B cell (primary cell): ENCODE results near the gene MED31.

Source experiments
- EZH2 ChIP-seq: IDR thresholded peaks from 2 replicates; pipeline ENCODE4 v1.6.1; 2012; ENCODE audit warnings: borderline replicate concordance, low read depth, mild to moderate bottlenecking, moderate library complexity, low read length; ENCODE audit not compliant: insufficient read depth, poor library complexity, severe bottlenecking
- TF ChIP-seq, protein P1 (sequence below): fragments of 200-600 bp; IDR thresholded peaks from one replicate; pipeline ENCODE4 v1.8.0; 2022; ENCODE audit warnings: antibody characterized with exemption, mild to moderate bottlenecking

DNA sequence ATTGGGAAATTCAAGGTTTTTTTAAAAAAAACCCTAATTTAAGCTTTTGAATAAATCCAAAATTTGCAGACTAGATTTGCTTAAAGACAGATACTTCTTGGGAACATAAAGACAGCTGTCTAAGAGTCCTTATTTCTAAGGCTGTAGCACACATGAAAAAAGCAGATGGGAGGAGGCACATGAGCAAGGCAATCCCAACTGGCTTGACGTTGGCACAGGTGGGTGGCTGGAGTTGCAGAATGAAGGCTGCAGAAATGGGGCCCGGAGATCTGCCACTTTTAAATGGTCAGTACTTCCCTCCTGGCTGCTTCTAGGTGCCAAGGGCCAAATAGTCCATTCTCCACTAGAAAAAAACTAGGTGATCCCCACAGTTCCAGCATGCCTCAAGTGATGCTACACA, 15.3 kb downstream of the MED31 start:
- TF ChIP-seq EZH2: no peak
- TF ChIP-seq, protein P1, sequence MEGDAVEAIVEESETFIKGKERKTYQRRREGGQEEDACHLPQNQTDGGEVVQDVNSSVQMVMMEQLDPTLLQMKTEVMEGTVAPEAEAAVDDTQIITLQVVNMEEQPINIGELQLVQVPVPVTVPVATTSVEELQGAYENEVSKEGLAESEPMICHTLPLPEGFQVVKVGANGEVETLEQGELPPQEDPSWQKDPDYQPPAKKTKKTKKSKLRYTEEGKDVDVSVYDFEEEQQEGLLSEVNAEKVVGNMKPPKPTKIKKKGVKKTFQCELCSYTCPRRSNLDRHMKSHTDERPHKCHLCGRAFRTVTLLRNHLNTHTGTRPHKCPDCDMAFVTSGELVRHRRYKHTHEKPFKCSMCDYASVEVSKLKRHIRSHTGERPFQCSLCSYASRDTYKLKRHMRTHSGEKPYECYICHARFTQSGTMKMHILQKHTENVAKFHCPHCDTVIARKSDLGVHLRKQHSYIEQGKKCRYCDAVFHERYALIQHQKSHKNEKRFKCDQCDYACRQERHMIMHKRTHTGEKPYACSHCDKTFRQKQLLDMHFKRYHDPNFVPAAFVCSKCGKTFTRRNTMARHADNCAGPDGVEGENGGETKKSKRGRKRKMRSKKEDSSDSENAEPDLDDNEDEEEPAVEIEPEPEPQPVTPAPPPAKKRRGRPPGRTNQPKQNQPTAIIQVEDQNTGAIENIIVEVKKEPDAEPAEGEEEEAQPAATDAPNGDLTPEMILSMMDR: no peak
